HepG2 (cell line): Measurements from ENCODE around the gene BANP.
"Not testable (repeated sequence)": the region's sequence is repeated elsewhere in the genome, so short reads cannot be mapped to it uniquely, and the experiment has no call there.

ENCODE experiments used
- KAT8 ChIP-seq: IDR thresholded peaks from 2 replicates; pipeline ENCODE4 v1.6.1; 2016; ENCODE audit warnings: missing genetic modification reagents, missing compliant biosample characterization
- POLR2AphosphoS5 ChIP-seq: IDR thresholded peaks from 2 replicates; pipeline ENCODE4 v1.6.1; 2012; ENCODE audit warnings: low read depth, low read length
- ZMAT3 ChIP-seq: sonication (generic); formaldehyde crosslinking; conservative IDR thresholded peaks from 2 replicates; pipeline ENCODE4 v1.7.0; 2021; ENCODE audit warnings: missing genetic modification reagents
- TF ChIP-seq, protein P1 (sequence below): sonication (generic); formaldehyde crosslinking; IDR thresholded peaks from 2 replicates; pipeline ENCODE4 v1.5.0; 2020; ENCODE audit warnings: mild to moderate bottlenecking, missing genetic modification reagents, moderate library complexity
- TF ChIP-seq, protein P2 (sequence below): sonication (generic); formaldehyde crosslinking; IDR thresholded peaks from 2 replicates; pipeline ENCODE4 v1.4.0; 2020; ENCODE audit warnings: missing genetic modification reagents

DNA sequence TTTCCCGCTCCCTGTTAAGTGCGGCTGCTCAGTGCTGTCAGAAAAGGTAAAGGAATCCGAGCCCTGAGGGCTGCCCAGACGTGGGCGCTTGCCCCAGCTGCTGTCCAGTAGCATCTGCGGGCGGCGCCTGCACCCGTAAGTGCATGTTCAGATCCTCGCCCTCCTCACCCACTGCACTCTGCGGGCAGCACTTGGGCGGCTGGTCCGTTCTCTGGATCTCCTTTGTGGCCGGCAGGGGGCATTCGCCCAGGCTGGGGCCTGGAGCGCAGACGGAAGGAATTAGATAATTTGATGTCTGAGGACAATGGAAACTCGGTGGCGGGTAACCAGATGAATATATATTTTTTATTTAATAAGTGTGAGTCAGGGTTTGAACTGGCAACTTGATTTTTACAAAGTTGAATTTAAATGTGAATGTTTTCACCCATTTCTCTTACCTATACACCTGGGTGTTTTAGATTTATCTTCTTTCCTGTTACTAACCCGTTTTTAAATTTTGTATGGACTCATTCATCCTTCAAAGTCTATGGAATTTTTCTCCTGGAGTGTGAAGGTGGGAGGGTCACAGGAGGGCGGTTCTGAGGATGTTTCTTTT, 73.4 kb downstream of the BANP start:
- TF ChIP-seq ZMAT3 (CRISPR knock-in tag); KAT8 (CRISPR knock-in tag); POLR2AphosphoS5: not testable (repeated sequence)
- TF ChIP-seq, protein P1, sequence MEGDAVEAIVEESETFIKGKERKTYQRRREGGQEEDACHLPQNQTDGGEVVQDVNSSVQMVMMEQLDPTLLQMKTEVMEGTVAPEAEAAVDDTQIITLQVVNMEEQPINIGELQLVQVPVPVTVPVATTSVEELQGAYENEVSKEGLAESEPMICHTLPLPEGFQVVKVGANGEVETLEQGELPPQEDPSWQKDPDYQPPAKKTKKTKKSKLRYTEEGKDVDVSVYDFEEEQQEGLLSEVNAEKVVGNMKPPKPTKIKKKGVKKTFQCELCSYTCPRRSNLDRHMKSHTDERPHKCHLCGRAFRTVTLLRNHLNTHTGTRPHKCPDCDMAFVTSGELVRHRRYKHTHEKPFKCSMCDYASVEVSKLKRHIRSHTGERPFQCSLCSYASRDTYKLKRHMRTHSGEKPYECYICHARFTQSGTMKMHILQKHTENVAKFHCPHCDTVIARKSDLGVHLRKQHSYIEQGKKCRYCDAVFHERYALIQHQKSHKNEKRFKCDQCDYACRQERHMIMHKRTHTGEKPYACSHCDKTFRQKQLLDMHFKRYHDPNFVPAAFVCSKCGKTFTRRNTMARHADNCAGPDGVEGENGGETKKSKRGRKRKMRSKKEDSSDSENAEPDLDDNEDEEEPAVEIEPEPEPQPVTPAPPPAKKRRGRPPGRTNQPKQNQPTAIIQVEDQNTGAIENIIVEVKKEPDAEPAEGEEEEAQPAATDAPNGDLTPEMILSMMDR (CRISPR knock-in tag) = peak; percentile 68
- TF ChIP-seq, protein P2, sequence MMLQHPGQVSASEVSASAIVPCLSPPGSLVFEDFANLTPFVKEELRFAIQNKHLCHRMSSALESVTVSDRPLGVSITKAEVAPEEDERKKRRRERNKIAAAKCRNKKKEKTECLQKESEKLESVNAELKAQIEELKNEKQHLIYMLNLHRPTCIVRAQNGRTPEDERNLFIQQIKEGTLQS (CRISPR knock-in tag) = not testable (repeated sequence)
